HG02884 (cell line): ENCODE data around the gene UBASH3A.

Experiments used
- ATAC-seq: cut with Tn5 transposase; IDR thresholded peaks from one replicate; pipeline ENCODE4 v1.9.1; 2021; ENCODE audit warnings: mild to moderate bottlenecking, moderate library complexity; ENCODE audit not compliant: unreplicated experiment

The UBASH3A gene

GRCh38 chr21:42480736-42481135, 77.0 kb downstream of the UBASH3A start:
- ATAC-seq = no peak

- no peak for ATAC-seq
These were observed 77.5 kb downstream of the UBASH3A start for GRCh38 chr21:42481169-42481568.

GRCh38 chr21:42484966-42485365, 81.3 kb downstream of the UBASH3A start:
- no peak for ATAC-seq

- ATAC-seq = no peak
These were observed 82.4 kb downstream of the UBASH3A start for GRCh38 chr21:42486072-42486471.

GRCh38 chr21:42486531-42486930, 82.8 kb downstream of the UBASH3A start:
- no peak for ATAC-seq

- ATAC-seq = no peak
These were observed 85.4 kb downstream of the UBASH3A start for GRCh38 chr21:42489006-42489563.

- no peak for ATAC-seq
These were observed 86.3 kb downstream of the UBASH3A start for GRCh38 chr21:42489991-42490390.

GRCh38 chr21:42490720-42491119, 87.0 kb downstream of the UBASH3A start:
- no peak for ATAC-seq

GRCh38 chr21:42491328-42491727, 87.6 kb downstream of the UBASH3A start:
- no peak for ATAC-seq

- no peak for ATAC-seq
These were observed 88.5 kb downstream of the UBASH3A start for GRCh38 chr21:42492201-42492600.

- ATAC-seq = no peak
These were observed 89.7 kb downstream of the UBASH3A start for GRCh38 chr21:42493109-42494060.

- ATAC-seq = no peak
These were observed 91.3 kb downstream of the UBASH3A start for GRCh38 chr21:42495027-42495426.

- peak; percentile 1 for ATAC-seq
These were observed 92.0 kb downstream of the UBASH3A start for GRCh38 chr21:42495765-42496119.

- ATAC-seq = peak; percentile 99
These were observed 92.6 kb downstream of the UBASH3A start, which contains the start of gene RSPH1 for GRCh38 chr21:42496120-42496838. Gene RSPH1 (minus strand): TSS chr21:42496224. CDS start chr21:42496186, 38 bp downstream.

GRCh38 chr21:42496839-42497202, 93.1 kb downstream of the UBASH3A start:
- no peak for ATAC-seq
